Uterus (tissue), 4 donors: ENCODE measurements around the gene CYGB. TPM values are rescaled to one million over a fixed set of nuclear protein-coding genes. Genes with fewer than 3 reads are reported as not detected.

Source experiments
- DNase-seq, 2 donors: peaks; one replicate each; pipeline ENCODE4 v3.0.0-alpha.2; 2019 to 2020
- H3K27ac ChIP-seq, 2 donors: fragments of 200-600 bp; sonication (generic); 1 replicate in 1 of 2; 2 replicates in 1 of 2; pipeline ENCODE4 v1.5.1; 2016 to 2018
- H3K27me3 ChIP-seq, 2 donors: fragments of 200-600 bp; sonication (generic); one replicate each; pipeline ENCODE4 v1.5.1; 2018 to 2019; ENCODE audit warnings: control low read depth in 1 of 2
- H3K36me3 ChIP-seq, 2 donors: fragments of 200-600 bp; sonication (generic); one replicate each; pipeline ENCODE4 v1.5.1; 2019; ENCODE audit warnings: control low read depth in 1 of 2
- H3K4me1 ChIP-seq, 2 donors: fragments of 200-600 bp; sonication (generic); one replicate each; pipeline ENCODE4 v1.5.1; 2018 to 2019; ENCODE audit warnings: control low read depth in 1 of 2
- H3K4me3 ChIP-seq, 2 donors: fragments of 200-600 bp; sonication (generic); 1 replicate in 1 of 2; 2 replicates in 1 of 2; pipeline ENCODE4 v1.5.1; 2018 to 2019; ENCODE audit warnings: mild to moderate bottlenecking in 1 of 2
- H3K9me3 ChIP-seq, 2 donors: fragments of 200-600 bp; sonication (generic); one replicate each; pipeline ENCODE4 v1.5.1; 2019; ENCODE audit warnings: control low read depth in 1 of 2
- CTCF ChIP-seq, 4 experiments: fragments of 200-600 bp in 2 of 4; fragments of 450-650 bp in 2 of 4; sonication (generic) in 2 of 4; IDR thresholded peaks; one replicate each; pipeline ENCODE4 v1.5.1; 2016 to 2019; ENCODE audit warnings: antibody characterized with exemption in 4 of 4, mild to moderate bottlenecking in 2 of 4, moderate library complexity in 1 of 4
- POLR2A ChIP-seq, 2 donors: fragments of 450-650 bp; IDR thresholded peaks; one replicate each; pipeline ENCODE4 v1.6.1; 2016; ENCODE audit warnings: antibody characterized with exemption in 2 of 2, mild to moderate bottlenecking in 1 of 2, moderate library complexity in 1 of 2
- intact Hi-C: fragments of 100-400 bp; cut with DNase I; formaldehyde crosslinking; loops from one replicate; pipeline ENCODE4 v1.15.1; 2023; ENCODE audit warnings: low total_unique reads
- total RNA-seq, 4 donors: library from RNA; depleted of rRNA in 3 of 4; stranded (reverse); fragments of >200 nt in 3 of 4; gene quantifications; one replicate each; pipeline versions ENCODE4 v1.1.0 to v1.2.4, GENCODE V29; 2014 to 2023
- donor health status: DM: yes; HTN: yes; CAD: no.

Gene CYGB
- total RNA-seq, 4 donors from 2014 or later = 7.8 to 33.2 (median 19.8) TPM

GRCh38 chr17:76548378-76549214, 11.1 kb upstream of the CYGB start:
- Histone ChIP-seq H3K4me1 (peaks cover 0 to 3% of the 10 kb centered on the region in 2 donors), H3K27ac (no peak overlapping the region), H3K36me3 (no peaks in the 10 kb centered on the region), H3K27me3 (no peaks in the 10 kb centered on the region), H3K4me3 (no peak overlapping the region), H3K9me3 (no peaks in the 10 kb centered on the region)
- intact Hi-C loops = no loop called here
- no peak for DNase-seq
- TF ChIP-seq POLR2A (IDR thresholded peaks at IDR 0.05) = no peak
- no peak for TF ChIP-seq CTCF (IDR thresholded peaks at IDR 0.05)

- Histone ChIP-seq H3K27ac (no peak overlapping the region), H3K9me3 (no peaks in the 10 kb centered on the region), H3K27me3 (no peaks in the 10 kb centered on the region), H3K36me3 (no peaks in the 10 kb centered on the region), H3K4me3 (no peak overlapping the region), H3K4me1 (peaks cover 0 to 3% of the 10 kb centered on the region in 2 donors)
- intact Hi-C loops = no loop called here
- DNase-seq = no peak
- TF ChIP-seq CTCF (IDR thresholded peaks at IDR 0.05) (no peak), POLR2A (IDR thresholded peaks at IDR 0.05) (no peak)
These were observed 10.2 kb upstream of the CYGB start for GRCh38 chr17:76547642-76548202.

- intact Hi-C loops = no loop called here
- H3K4me3 ChIP-seq = no peak overlapping the region
- H3K36me3 ChIP-seq = no peaks in the 10 kb centered on the region
- no peaks in the 10 kb centered on the region for H3K9me3 ChIP-seq
- peaks cover 0 to 3% of the 10 kb centered on the region in 2 donors for H3K4me1 ChIP-seq
- TF ChIP-seq CTCF (IDR thresholded peaks at IDR 0.05) = peak; percentile 70 to 78 (median 74)
- TF ChIP-seq POLR2A (IDR thresholded peaks at IDR 0.05) = no peak
- DNase-seq = peak; percentile 57 to 77
- H3K27ac ChIP-seq = peak overlapping the region in 1 of 2 donors; percentile 12
- no peaks in the 10 kb centered on the region for H3K27me3 ChIP-seq
These were observed 9.7 kb upstream of the CYGB start for GRCh38 chr17:76547183-76547641.

GRCh38 chr17:76546556-76547182, 9.2 kb upstream of the CYGB start:
- H3K27me3 ChIP-seq = no peaks in the 10 kb centered on the region
- H3K9me3 ChIP-seq = no peaks in the 10 kb centered on the region
- H3K27ac ChIP-seq = peak overlapping the region in 1 of 2 donors; percentile 12
- H3K4me1 ChIP-seq = peaks cover 0 to 3% of the 10 kb centered on the region in 2 donors
- TF ChIP-seq CTCF (IDR thresholded peaks at IDR 0.05) = no peak
- intact Hi-C loops = no loop called here
- no peak for DNase-seq
- no peaks in the 10 kb centered on the region for H3K36me3 ChIP-seq
- no peak overlapping the region for H3K4me3 ChIP-seq
